Right lobe of liver (tissue), 4 donors: ENCODE results near the gene VAV2.

Experiments
- CTCF ChIP-seq, 4 donors: fragments of 200-600 bp in 3 of 4; fragments of 450-650 bp in 1 of 4; IDR thresholded peaks; one replicate each; pipeline versions ENCODE4 v1.5.1 to v1.8.0; 2016 to 2022; ENCODE audit warnings: antibody characterized with exemption in 4 of 4, mild to moderate bottlenecking in 2 of 4
- POLR2A ChIP-seq: fragments of 450-650 bp; IDR thresholded peaks from one replicate; pipeline ENCODE4 v1.6.1; 2017; ENCODE audit warnings: antibody characterized with exemption, mild to moderate bottlenecking
- donor health status: DM: no; HTN: no; CAD: no.
- donor health status: DM: no; HTN: no; CAD: no.
- donor health status: DM: no; HTN: yes; CAD: no.

DNA sequence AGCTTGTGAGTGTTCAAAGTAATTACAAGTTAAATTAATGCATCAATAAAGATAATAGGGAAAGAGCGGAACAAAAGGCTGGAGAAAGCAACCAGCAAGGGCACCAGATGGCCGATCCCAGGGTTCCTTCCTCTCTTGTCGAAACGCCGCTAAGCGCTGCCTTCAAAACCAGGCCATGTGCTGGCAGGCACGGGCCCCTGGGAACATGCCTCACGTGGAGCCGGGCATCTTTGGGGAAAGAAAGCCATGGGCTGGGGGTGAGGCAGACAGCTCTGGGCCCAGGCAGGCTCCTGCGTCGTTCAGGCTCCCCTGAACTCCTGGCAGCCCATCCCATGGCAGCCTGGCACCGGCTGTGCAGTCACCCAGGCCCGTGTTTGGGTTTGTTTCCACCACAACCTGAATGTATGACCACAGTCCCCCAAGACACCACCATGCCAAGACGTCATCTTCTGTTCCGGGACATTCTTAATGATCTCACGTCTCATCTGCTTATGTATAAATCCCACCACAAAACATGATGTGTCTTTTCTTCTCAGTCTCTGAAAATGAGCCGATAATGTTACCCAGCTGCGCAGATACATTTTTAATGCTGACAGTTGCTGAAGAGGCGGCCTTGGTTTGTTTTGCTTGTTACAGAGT, 143.5 kb downstream of the VAV2 start:
- TF ChIP-seq CTCF (IDR thresholded peaks at IDR 0.05) = no peak
- no peak for TF ChIP-seq POLR2A
